Pericardium fibroblast (primary cell): ENCODE results near the gene EBI3. TPM values are rescaled to one million over a fixed set of nuclear protein-coding genes. Genes with fewer than 3 reads are reported as not detected.

Experiments used
- total RNA-seq: library from RNA; depleted of rRNA; stranded (reverse); fragments of >200 nt; gene quantifications from 2 replicates; pipeline ENCODE4 v1.2.3, GENCODE V29; 2015

The EBI3 gene
- total RNA-seq: 0.47 and 1.7 TPM in 2 replicates

DNA sequence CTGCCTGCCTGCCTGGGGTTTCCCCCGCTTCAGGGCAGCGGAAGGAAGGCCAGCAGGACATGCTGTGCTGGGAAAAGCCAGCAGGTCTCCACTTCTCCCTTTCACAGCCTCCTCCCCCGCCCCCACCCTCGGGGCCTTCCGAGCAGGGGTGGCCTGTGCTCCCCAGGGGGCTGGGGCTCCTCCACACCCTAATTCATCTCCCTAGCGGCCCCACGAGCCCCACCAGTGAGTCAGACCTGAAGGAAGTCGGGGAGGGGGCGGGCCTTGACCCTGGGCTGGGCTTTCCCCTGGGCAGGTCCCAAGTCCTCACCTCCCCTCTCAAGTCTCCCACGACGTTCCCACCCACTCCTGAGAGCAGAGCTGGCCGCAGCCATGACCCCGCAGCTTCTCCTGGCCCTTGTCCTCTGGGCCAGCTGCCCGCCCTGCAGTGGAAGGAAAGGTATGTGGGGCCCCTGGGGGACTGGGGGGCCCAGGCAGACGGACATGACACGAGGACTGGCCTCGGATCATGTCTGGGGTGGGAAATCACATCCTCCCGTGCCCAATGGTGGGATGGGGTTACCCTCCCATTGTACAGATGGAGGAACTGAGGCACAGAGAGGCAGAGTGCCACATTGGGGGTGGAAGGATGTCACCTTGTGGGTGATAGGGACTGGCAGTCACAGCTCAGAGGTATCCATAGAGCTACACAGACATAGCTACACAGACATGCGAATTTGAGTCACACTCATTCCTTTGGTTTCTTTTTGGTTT lies at the start of gene EBI3:
Gene EBI3, plus strand, starts transcription at position 345 of the 753 bp plus-strand sequence. Its CDS starts 28 bp downstream, at position 373.

DNA sequence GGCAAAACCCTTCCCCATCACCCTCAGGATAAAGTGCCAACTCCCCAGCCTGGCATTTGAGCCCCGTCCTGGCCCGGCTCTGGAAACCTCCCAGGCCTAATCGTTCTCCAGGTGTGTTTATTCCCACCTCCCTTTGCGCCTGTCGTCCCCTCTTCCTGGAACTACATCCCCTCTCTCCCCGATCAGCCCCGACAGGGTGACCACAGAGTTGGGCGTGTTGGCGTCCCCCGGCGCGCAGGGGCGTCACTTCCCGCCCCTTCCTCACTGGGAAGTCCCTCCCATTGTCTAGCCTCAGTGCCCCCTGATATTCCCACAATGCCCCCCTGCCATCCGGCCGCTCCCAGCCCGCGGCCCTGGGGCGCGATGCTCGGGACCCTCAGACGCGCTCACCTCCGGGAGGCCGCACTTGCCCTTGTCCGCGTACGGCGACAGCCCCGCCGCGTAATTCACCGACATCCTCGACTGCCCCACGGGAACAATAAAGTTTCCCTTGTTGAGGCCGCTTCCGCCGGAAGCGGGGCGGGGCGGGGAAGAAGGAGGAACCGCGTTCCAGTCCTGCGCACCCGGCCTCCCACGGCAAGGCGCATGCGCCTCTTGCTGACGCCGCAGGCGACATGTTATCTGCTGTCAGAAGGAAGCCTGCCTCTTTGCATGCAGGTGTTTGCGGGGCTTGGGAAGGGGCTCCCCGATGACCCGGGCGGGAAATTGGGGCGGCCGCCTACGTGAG lies 47.1 kb upstream of the EBI3 start, which contains the start of the genes ANKRD24 and SIRT6:
Gene ANKRD24, plus strand, starts transcription at position 606 of the 727 bp plus-strand sequence. CDS start 3,737 bp downstream, outside the sequence.
Gene SIRT6, minus strand, starts transcription at position 480 of the 727 bp plus-strand sequence. Its CDS starts 24 bp downstream, at position 456.

DNA sequence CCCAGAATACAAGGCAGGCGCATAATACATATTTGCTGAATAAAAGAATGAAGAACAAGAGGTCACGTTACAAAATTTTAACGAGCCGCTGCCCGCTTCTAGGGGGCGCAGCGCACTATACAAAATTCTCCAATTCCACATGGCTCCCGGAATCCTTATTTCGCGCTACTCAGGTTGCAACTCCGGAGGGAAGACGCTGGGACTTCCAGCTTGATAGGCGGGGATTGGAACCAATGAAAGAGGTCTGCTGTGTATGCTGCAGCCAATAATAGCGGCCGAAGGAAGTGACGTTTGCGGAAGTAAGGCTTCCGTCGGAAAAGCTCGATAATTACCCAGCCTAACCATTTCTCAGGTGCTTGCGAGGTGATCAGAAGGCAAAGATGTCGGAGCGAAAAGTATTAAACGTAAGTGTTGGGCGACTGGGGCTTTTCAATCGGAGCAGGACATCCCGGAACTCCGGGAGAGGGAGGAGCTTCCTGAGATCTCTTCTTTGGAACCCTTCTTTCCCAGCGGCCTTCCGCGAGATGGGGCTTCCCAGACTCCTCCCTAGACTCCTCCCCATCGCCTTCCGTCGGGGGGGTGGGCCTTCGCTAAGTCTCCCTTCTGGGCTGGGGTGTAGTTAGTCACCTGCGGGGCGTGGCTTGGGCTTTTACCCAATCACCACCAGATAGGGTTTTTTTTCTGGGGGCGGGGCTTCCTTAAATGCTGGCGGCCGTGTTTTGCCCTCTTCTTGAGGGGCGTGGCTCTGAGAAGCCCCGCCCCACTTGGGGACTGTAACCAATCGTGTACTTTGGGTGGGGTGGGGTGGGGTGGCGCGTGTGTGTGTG lies 17.7 kb downstream of the EBI3 start, which contains the start of gene YJU2:
Gene YJU2, plus strand, starts transcription at position 314 of the 827 bp plus-strand sequence. Its CDS starts 67 bp downstream, at position 381.

DNA sequence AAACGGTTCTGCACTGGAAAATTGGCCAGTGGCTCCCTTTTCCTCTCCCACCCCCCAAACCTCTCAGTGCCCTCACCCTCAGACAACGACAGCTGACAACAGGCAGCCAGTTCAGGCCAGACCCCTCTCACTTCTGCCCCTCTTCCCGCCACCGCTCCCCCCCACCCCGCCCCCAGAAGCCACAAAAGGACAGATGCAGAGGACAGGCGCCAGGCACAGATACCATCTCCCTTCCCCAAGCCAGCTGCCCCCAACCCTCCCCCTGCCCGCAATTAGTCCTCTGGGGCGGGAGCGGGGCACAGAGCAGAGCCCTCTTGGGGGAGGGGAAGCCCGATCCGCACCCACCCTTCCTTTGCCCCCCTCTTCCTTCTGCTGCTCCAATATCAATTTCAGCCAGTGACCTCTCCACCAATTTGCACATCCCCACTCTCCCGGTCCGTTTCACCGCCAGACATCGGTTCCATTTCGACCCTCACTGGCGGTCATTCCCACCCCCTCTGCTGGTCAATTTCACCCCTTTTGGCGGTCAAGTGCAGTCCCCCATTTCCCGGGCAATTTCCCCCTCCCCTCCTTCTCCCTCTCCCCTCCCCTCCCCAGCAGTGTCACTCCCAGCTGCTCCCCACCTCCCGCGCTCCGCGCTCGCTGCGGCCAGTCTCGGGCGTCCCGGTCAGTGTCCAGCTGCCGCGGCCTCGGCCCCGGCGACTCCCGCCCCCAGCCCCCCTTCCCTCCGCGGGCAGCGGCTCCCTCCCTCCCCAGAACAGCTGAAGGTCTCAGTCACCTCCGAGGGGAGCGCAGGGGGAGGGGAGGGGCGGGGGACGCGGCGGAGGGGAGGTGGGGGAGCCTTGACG lies 49.3 kb downstream of the EBI3 start, which contains the start of gene SHD:
Gene SHD, plus strand, starts transcription at position 848 of the 848 bp plus-strand sequence. CDS start 798 bp downstream, outside the sequence.

Other genes with a start within 250 kb of the EBI3 start
- gene EEF2, start 244.1 kb upstream of the EBI3 start, total RNA-seq: 3,007 and 5,415 TPM in 2 replicates
- 12.7 and 14.6 TPM in 2 replicates for gene PIAS4, start 221.8 kb upstream of the EBI3 start, total RNA-seq
- 31.6 and 44.0 TPM in 2 replicates for gene ZBTB7A, start 162.6 kb upstream of the EBI3 start, total RNA-seq
- 164 and 232 TPM in 2 replicates for gene MAP2K2, start 105.4 kb upstream of the EBI3 start, total RNA-seq
- not detected in 2 replicates for gene CREB3L3, start 75.9 kb upstream of the EBI3 start, total RNA-seq
- gene SIRT6, start 47.0 kb upstream of the EBI3 start, total RNA-seq: 16.7 and 23.5 TPM in 2 replicates
- under 0.01 and 1.3 TPM in 2 replicates for gene ANKRD24, start 46.8 kb upstream of the EBI3 start, total RNA-seq
- 14.0 and 16.1 TPM in 2 replicates for gene YJU2, start 17.6 kb downstream of the EBI3 start, total RNA-seq
- gene SHD, start 49.7 kb downstream of the EBI3 start, total RNA-seq: 0.68 TPM in 1 of 2 replicates, not detected in the other
- 0.09 and 0.23 TPM in 2 replicates for gene TMIGD2, start 72.9 kb downstream of the EBI3 start, total RNA-seq
- gene FSD1, start 75.1 kb downstream of the EBI3 start, total RNA-seq: 6.3 and 7.1 TPM in 2 replicates
- gene STAP2, start 109.3 kb downstream of the EBI3 start, total RNA-seq: 2.7 and 6.1 TPM in 2 replicates
- 3.1 and 5.6 TPM in 2 replicates for gene MPND, start 114.0 kb downstream of the EBI3 start, total RNA-seq
- 91.9 and 118 TPM in 2 replicates for gene SH3GL1, start 171.0 kb downstream of the EBI3 start, total RNA-seq
- 2.1 and 21.8 TPM in 2 replicates for gene CHAF1A, start 173.1 kb downstream of the EBI3 start, total RNA-seq
- 86.0 and 145 TPM in 2 replicates for gene UBXN6, start 228.3 kb downstream of the EBI3 start, total RNA-seq
- gene HDGFL2, start 242.8 kb downstream of the EBI3 start, total RNA-seq: 58.8 and 71.7 TPM in 2 replicates